ENCODE measurements around the gene SLC27A2. TPM values are rescaled to one million over a fixed set of nuclear protein-coding genes. Genes with fewer than 3 reads are reported as not detected.

SLC27A2 gene
- total and polyA plus RNA-seq, 2 donors from 2014 or later, result 26.5 to 31.2 TPM

DNA sequence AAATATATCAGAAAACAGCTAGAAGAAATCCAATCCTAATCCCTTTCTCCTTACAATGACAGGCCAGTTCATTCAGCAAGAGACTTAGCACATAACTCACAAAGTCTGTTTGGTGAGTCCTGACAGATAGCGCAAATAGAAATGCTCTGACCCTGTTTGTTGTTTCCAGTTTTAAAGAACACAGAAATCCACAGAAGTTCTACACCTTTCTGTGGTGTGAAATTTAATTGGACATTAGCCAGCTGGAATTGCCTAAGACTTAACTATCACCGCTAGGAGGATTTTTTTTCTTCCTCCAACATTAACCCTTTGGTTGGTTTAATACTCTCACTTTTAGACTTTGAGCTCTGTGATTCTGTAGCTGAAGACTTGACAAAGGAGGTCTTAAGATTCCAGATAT, 52.8 kb downstream of the SLC27A2 start:
- TF ChIP-seq, protein P1, sequence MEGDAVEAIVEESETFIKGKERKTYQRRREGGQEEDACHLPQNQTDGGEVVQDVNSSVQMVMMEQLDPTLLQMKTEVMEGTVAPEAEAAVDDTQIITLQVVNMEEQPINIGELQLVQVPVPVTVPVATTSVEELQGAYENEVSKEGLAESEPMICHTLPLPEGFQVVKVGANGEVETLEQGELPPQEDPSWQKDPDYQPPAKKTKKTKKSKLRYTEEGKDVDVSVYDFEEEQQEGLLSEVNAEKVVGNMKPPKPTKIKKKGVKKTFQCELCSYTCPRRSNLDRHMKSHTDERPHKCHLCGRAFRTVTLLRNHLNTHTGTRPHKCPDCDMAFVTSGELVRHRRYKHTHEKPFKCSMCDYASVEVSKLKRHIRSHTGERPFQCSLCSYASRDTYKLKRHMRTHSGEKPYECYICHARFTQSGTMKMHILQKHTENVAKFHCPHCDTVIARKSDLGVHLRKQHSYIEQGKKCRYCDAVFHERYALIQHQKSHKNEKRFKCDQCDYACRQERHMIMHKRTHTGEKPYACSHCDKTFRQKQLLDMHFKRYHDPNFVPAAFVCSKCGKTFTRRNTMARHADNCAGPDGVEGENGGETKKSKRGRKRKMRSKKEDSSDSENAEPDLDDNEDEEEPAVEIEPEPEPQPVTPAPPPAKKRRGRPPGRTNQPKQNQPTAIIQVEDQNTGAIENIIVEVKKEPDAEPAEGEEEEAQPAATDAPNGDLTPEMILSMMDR (IDR thresholded peaks at IDR 0.05; ENCODE audit: borderline replicate concordance, extremely low read depth, insufficient read depth), result no peak
- no peak overlapping the region for H3K4me3 ChIP-seq (ENCODE audit: low read length in 3 of 3)
- H3K27ac ChIP-seq (ENCODE audit: low read depth in 2 of 2, low read length in 2 of 2), result no peak overlapping the region
- no peak for DNase-seq
- intact Hi-C loops (cut with DNase I), result no loop called here
- H3K9ac ChIP-seq (ENCODE audit: low read length in 3 of 3), result no peak overlapping the region
- H3K36me3 ChIP-seq (ENCODE audit: control insufficient read depth in 2 of 3, insufficient read depth in 3 of 3, low read length in 3 of 3), result peaks cover 0 to 6% (median 3%) of the 10 kb centered on the region in 3 donors
- H3K27me3 ChIP-seq (ENCODE audit: control insufficient read depth, insufficient read depth, low read length), result no peaks in the 10 kb centered on the region
- no peaks in the 10 kb centered on the region for H3K4me1 ChIP-seq (ENCODE audit: control insufficient read depth in 2 of 3, insufficient read depth in 2 of 3, low read depth in 1 of 3, low read length in 3 of 3)
- no peaks in the 10 kb centered on the region for H3K9me3 ChIP-seq (ENCODE audit: control insufficient read depth in 2 of 3, insufficient read depth in 1 of 3, low read length in 3 of 3)
- FAIRE-seq, result no peak

DNA sequence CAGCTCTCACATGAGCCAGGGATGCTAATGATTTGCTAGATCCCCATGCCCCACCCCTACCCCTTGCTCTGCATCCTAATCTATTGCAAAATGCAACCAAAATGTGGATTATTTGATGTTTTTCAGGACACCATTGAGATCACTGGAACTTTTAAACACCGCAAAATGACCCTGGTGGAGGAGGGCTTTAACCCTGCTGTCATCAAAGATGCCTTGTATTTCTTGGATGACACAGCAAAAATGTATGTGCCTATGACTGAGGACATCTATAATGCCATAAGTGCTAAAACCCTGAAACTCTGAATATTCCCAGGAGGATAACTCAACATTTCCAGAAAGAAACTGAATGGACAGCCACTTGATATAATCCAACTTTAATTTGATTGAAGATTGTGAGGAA, 53.8 kb downstream of the SLC27A2 start:
- FAIRE-seq (no peak), DNase-seq (no peak)
- Histone ChIP-seq H3K27me3 (ENCODE audit: control insufficient read depth, insufficient read depth, low read length) (no peaks in the 10 kb centered on the region), H3K27ac (ENCODE audit: low read depth in 2 of 2, low read length in 2 of 2) (no peak overlapping the region), H3K9me3 (ENCODE audit: control insufficient read depth in 2 of 3, insufficient read depth in 1 of 3, low read length in 3 of 3) (no peaks in the 10 kb centered on the region), H3K4me3 (ENCODE audit: low read length in 3 of 3) (no peak overlapping the region), H3K9ac (ENCODE audit: low read length in 3 of 3) (no peak overlapping the region), H3K4me1 (ENCODE audit: control insufficient read depth in 2 of 3, insufficient read depth in 2 of 3, low read depth in 1 of 3, low read length in 3 of 3) (no peaks in the 10 kb centered on the region), H3K36me3 (ENCODE audit: control insufficient read depth in 2 of 3, insufficient read depth in 3 of 3, low read length in 3 of 3) (peaks cover 0 to 3% (median 1%) of the 10 kb centered on the region in 3 donors)
- TF ChIP-seq, protein P1 (IDR thresholded peaks at IDR 0.05; ENCODE audit: borderline replicate concordance, extremely low read depth, insufficient read depth), result no peak
- intact Hi-C loops (cut with DNase I), result no loop called here

DNA sequence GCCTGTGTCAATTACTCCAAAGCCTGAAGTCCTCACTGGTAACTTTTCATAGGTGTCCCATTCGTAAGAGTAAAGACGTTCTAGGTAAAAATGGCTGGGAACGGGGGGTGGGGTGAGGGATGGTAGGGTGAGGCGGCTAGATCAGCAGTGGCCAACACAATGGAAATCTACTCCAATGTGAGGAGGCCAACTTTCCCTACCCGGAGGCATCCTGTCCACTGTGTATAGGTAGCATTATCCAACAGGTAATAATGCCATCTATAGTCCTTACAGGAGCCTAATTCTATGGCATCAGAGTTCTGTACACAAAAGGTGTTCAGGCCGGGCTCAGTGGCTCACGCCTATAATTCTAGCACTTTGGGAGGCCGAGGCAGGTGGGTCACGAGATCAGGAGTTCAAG, 54.4 kb downstream of the SLC27A2 start:
- TF ChIP-seq, protein P1 (IDR thresholded peaks at IDR 0.05; ENCODE audit: borderline replicate concordance, extremely low read depth, insufficient read depth), result no peak
- Histone ChIP-seq H3K9ac (ENCODE audit: low read length in 3 of 3) (no peak overlapping the region), H3K27me3 (ENCODE audit: control insufficient read depth, insufficient read depth, low read length) (no peaks in the 10 kb centered on the region), H3K9me3 (ENCODE audit: control insufficient read depth in 2 of 3, insufficient read depth in 1 of 3, low read length in 3 of 3) (no peaks in the 10 kb centered on the region), H3K36me3 (ENCODE audit: control insufficient read depth in 2 of 3, insufficient read depth in 3 of 3, low read length in 3 of 3) (peaks cover 0 to 3% (median 0%) of the 10 kb centered on the region in 3 donors), H3K4me3 (ENCODE audit: low read length in 3 of 3) (no peak overlapping the region), H3K27ac (ENCODE audit: low read depth in 2 of 2, low read length in 2 of 2) (no peak overlapping the region), H3K4me1 (ENCODE audit: control insufficient read depth in 2 of 3, insufficient read depth in 2 of 3, low read depth in 1 of 3, low read length in 3 of 3) (no peaks in the 10 kb centered on the region)
- no peak for DNase-seq
- intact Hi-C loops (cut with DNase I), result no loop called here
- FAIRE-seq, result no peak

DNA sequence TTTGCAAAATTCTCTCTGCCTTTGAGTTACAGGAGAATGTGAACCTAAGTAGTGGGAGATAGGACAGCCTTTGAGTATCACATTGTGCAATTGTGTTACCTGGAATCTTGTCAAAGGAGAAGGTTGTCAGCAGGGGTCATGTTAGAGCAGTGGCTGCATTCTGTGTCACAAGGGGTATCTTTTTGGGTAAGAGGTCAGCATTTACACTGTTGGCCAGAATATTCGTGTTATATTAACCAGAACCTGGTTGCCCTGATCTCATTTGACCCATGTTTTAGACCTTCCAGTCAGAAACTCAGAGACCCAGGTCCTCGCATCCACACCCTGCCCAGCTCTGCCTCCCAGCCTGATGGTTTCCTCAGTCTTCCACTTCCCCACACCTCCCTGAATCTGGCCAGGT, 56.3 kb downstream of the SLC27A2 start:
- H3K9ac ChIP-seq (ENCODE audit: low read length in 3 of 3), result no peak overlapping the region
- H3K4me3 ChIP-seq (ENCODE audit: low read length in 3 of 3), result no peak overlapping the region
- no peaks in the 10 kb centered on the region for H3K4me1 ChIP-seq (ENCODE audit: control insufficient read depth in 2 of 3, insufficient read depth in 2 of 3, low read depth in 1 of 3, low read length in 3 of 3)
- H3K27me3 ChIP-seq (ENCODE audit: control insufficient read depth, insufficient read depth, low read length), result no peaks in the 10 kb centered on the region
- no peak for DNase-seq
- TF ChIP-seq, protein P1 (IDR thresholded peaks at IDR 0.05; ENCODE audit: borderline replicate concordance, extremely low read depth, insufficient read depth), result no peak
- intact Hi-C loops (cut with DNase I), result no loop called here
- FAIRE-seq, result no peak
- no peaks in the 10 kb centered on the region for H3K9me3 ChIP-seq (ENCODE audit: control insufficient read depth in 2 of 3, insufficient read depth in 1 of 3, low read length in 3 of 3)
- H3K36me3 ChIP-seq (ENCODE audit: control insufficient read depth in 2 of 3, insufficient read depth in 3 of 3, low read length in 3 of 3), result no peaks in the 10 kb centered on the region
- H3K27ac ChIP-seq (ENCODE audit: low read depth in 2 of 2, low read length in 2 of 2), result no peak overlapping the region
